A172 (cell line): ENCODE data around the gene KRTAP25-1. TPM values are rescaled to one million over a fixed set of nuclear protein-coding genes. Genes with fewer than 3 reads are reported as not detected.

Source experiments
- DNase-seq: peaks from one replicate; pipeline ENCODE4 v3.0.0-alpha.2; 2015; ENCODE audit warnings: low spot score
- total RNA-seq: library from RNA; depleted of rRNA; stranded (reverse); fragments of >200 nt; shearing (Covaris generic); gene quantifications from 2 replicates; pipeline ENCODE4 v1.2.3, GENCODE V29; 2014; rRNA removed

KRTAP25-1 gene
- total RNA-seq: not detected in 2 replicates

- no peak for DNase-seq
These were observed at the start of gene KRTAP25-1 for GRCh38 chr21:30289215-30289614. Gene KRTAP25-1, minus strand, starts transcription at chr21:30289514. Its CDS starts 24 bp downstream, at chr21:30289490.

- no peak for DNase-seq
These were observed 49.4 kb upstream of the KRTAP25-1 start for GRCh38 chr21:30338717-30339116.

- DNase-seq: no peak
These were observed 48.5 kb upstream of the KRTAP25-1 start for GRCh38 chr21:30337772-30338171.

GRCh38 chr21:30337276-30337744, 48.0 kb upstream of the KRTAP25-1 start, which contains the start of gene KRTAP27-1:
Gene KRTAP27-1, minus strand, starts transcription at chr21:30337694. Its CDS starts 26 bp downstream, at chr21:30337668.
- no peak for DNase-seq

- DNase-seq: no peak
These were observed 47.3 kb upstream of the KRTAP25-1 start for GRCh38 chr21:30336596-30336995.

GRCh38 chr21:30333736-30334135, 44.4 kb upstream of the KRTAP25-1 start:
- no peak for DNase-seq

- DNase-seq: no peak
These were observed 43.4 kb upstream of the KRTAP25-1 start for GRCh38 chr21:30332681-30333080.

- DNase-seq: no peak
These were observed 40.0 kb upstream of the KRTAP25-1 start for GRCh38 chr21:30329203-30329875.

- DNase-seq: no peak
These were observed 37.1 kb upstream of the KRTAP25-1 start for GRCh38 chr21:30326390-30326789.

- DNase-seq: no peak
These were observed 30.9 kb upstream of the KRTAP25-1 start, which contains the start of gene KRTAP26-1 for GRCh38 chr21:30320215-30320614. Gene KRTAP26-1, minus strand, starts transcription at chr21:30320315. Its CDS starts 280 bp downstream, at chr21:30320035.

GRCh38 chr21:30315701-30316100, 26.4 kb upstream of the KRTAP25-1 start:
- no peak for DNase-seq

- DNase-seq: no peak
These were observed 17.6 kb upstream of the KRTAP25-1 start for GRCh38 chr21:30306884-30307283.

- DNase-seq: no peak
These were observed 15.8 kb upstream of the KRTAP25-1 start for GRCh38 chr21:30305136-30305535.

- DNase-seq: no peak
These were observed 6.5 kb downstream of the KRTAP25-1 start, which contains the start of gene KRTAP24-1 for GRCh38 chr21:30282850-30283249. Gene KRTAP24-1, minus strand, starts transcription at chr21:30282950. Its CDS starts 18 bp downstream, at chr21:30282932.

- DNase-seq: no peak
These were observed 17.7 kb downstream of the KRTAP25-1 start for GRCh38 chr21:30271611-30272010.

- DNase-seq: no peak
These were observed 18.2 kb downstream of the KRTAP25-1 start for GRCh38 chr21:30271156-30271555.

GRCh38 chr21:30269803-30270530, 19.3 kb downstream of the KRTAP25-1 start:
- no peak for DNase-seq

- no peak for DNase-seq
These were observed 20.6 kb downstream of the KRTAP25-1 start for GRCh38 chr21:30268608-30269197.

- DNase-seq: peak; percentile 27
These were observed 31.5 kb downstream of the KRTAP25-1 start for GRCh38 chr21:30257773-30258172.

GRCh38 chr21:30256100-30256499, 33.2 kb downstream of the KRTAP25-1 start:
- DNase-seq: peak; percentile 23

- no peak for DNase-seq
These were observed 33.6 kb downstream of the KRTAP25-1 start for GRCh38 chr21:30255679-30256078.

- no peak for DNase-seq
These were observed 37.5 kb downstream of the KRTAP25-1 start for GRCh38 chr21:30251781-30252180.
